DND-41 (cell line): ENCODE results near the gene NBEA.

Source experiments
- CTCF ChIP-seq: IDR thresholded peaks from 2 replicates; pipeline ENCODE4 v1.5.1; 2012; ENCODE audit warnings: borderline replicate concordance, low read length, moderate library complexity, mild to moderate bottlenecking; ENCODE audit not compliant: poor library complexity, severe bottlenecking; ENCODE audit errors: extremely low read depth
- EZH2 ChIP-seq: IDR thresholded peaks from 3 replicates; pipeline ENCODE4 v1.6.1; 2012; ENCODE audit warnings: borderline replicate concordance, low read depth, mild to moderate bottlenecking, moderate library complexity, low read length, inconsistent platforms; ENCODE audit not compliant: severe bottlenecking

GRCh38 chr13:35460061-35460460, 518.0 kb downstream of the NBEA start:
- TF ChIP-seq CTCF (no peak), EZH2 (no peak)
